GM23338 (cell line): ENCODE results near the gene PITPNC1. TPM values are rescaled to one million over a fixed set of nuclear protein-coding genes. Genes with fewer than 3 reads are reported as not detected.

Experiments
- ATAC-seq: fragments of 200-7000 bp; cut with Tn5 transposase; 3 replicates; pipeline ENCODE4 v1.9.1; 2020
- DNase-seq: peaks from one replicate; pipeline ENCODE4 v3.0.0-alpha.2; 2015; ENCODE audit warnings: low spot score
- H2AFZ ChIP-seq: fragments of 200-600 bp; sonication (generic); 2 replicates; pipeline ENCODE4 v1.8.0; 2016; ENCODE audit warnings: antibody characterized with exemption, mild to moderate bottlenecking, moderate library complexity
- H3F3A ChIP-seq: fragments of 200-600 bp; sonication (generic); replicated peaks from 2 replicates; pipeline ENCODE4 v1.8.0; 2017; ENCODE audit warnings: antibody characterized with exemption, mixed run types, low read depth
- H3K27ac ChIP-seq: fragments of 200-600 bp; sonication (generic); 2 replicates; pipeline ENCODE4 v1.6.1; 2016; ENCODE audit warnings: low read depth
- H3K27me3 ChIP-seq: fragments of 200-600 bp; sonication (generic); 2 replicates; pipeline ENCODE4 v1.8.0; 2016; ENCODE audit warnings: mild to moderate bottlenecking, mixed run types, moderate library complexity; ENCODE audit not compliant: insufficient read depth
- H3K36me3 ChIP-seq: fragments of 200-600 bp; sonication (generic); 2 replicates; pipeline ENCODE4 v1.8.0; 2016; ENCODE audit warnings: mild to moderate bottlenecking; ENCODE audit not compliant: insufficient read depth
- H3K4me1 ChIP-seq: fragments of 200-600 bp; sonication (generic); 2 replicates; pipeline ENCODE4 v1.8.0; 2016; ENCODE audit warnings: mild to moderate bottlenecking, moderate library complexity; ENCODE audit not compliant: insufficient read depth
- H3K4me2 ChIP-seq: fragments of 200-600 bp; sonication (generic); 2 replicates; pipeline ENCODE4 v1.7.1; 2017; ENCODE audit warnings: mixed run types
- H3K4me3 ChIP-seq: fragments of 200-600 bp; sonication (generic); 2 replicates; pipeline ENCODE4 v1.6.1; 2016; ENCODE audit warnings: mixed run types
- H3K79me2 ChIP-seq: fragments of 200-600 bp; sonication (generic); replicated peaks from 2 replicates; pipeline ENCODE4 v1.8.0; 2017; ENCODE audit warnings: mild to moderate bottlenecking; ENCODE audit not compliant: insufficient read depth
- H3K9me2 ChIP-seq: fragments of 200-600 bp; sonication (generic); 2 replicates; pipeline ENCODE4 v1.8.0; 2017; ENCODE audit not compliant: insufficient read depth
- H4K20me1 ChIP-seq: fragments of 200-600 bp; sonication (generic); replicated peaks from 2 replicates; pipeline ENCODE4 v1.8.0; 2017; ENCODE audit warnings: mild to moderate bottlenecking; ENCODE audit not compliant: insufficient read depth
- H3K27ac Mint-ChIP-seq: 2 replicates; pipeline ENCODE4 v1.8.0; 2020; ENCODE audit warnings: inconsistent platforms, mild to moderate bottlenecking, moderate library complexity, mixed read lengths
- H3K27me3 Mint-ChIP-seq: 3 replicates; pipeline ENCODE4 v1.8.0; 2022; ENCODE audit warnings: low read depth, mild to moderate bottlenecking, moderate library complexity, mixed read lengths, inconsistent platforms; ENCODE audit not compliant: insufficient read depth, poor library complexity
- H3K36me3 Mint-ChIP-seq: 3 replicates; pipeline ENCODE4 v1.8.0; 2021; ENCODE audit warnings: low read depth, mild to moderate bottlenecking, inconsistent platforms, moderate library complexity, mixed read lengths
- H3K4me1 Mint-ChIP-seq: 3 replicates; pipeline ENCODE4 v1.8.0; 2020; ENCODE audit warnings: mild to moderate bottlenecking, inconsistent platforms, mixed read lengths
- H3K4me3 Mint-ChIP-seq: 3 replicates; pipeline ENCODE4 v1.8.0; 2021; ENCODE audit warnings: moderate library complexity, mild to moderate bottlenecking, inconsistent platforms, mixed read lengths
- H3K9me3 Mint-ChIP-seq: 3 replicates; pipeline ENCODE4 v1.8.0; 2020; ENCODE audit warnings: moderate library complexity, mild to moderate bottlenecking, inconsistent platforms, mixed read lengths
- CTCF ChIP-seq, 2 experiments: fragments of 200-600 bp in 1 of 2; sonication (generic) in 1 of 2; conservative IDR thresholded peaks; 2 replicates each; pipeline versions ENCODE4 v1.5.1 to v1.6.1; 2016 to 2017; ENCODE audit warnings: antibody characterized with exemption in 2 of 2, low read depth in 2 of 2, mild to moderate bottlenecking in 2 of 2, moderate library complexity in 1 of 2
- NANOG ChIP-seq: IDR thresholded peaks from 2 replicates; pipeline ENCODE4 v1.6.1; 2016; ENCODE audit warnings: antibody characterized with exemption, borderline replicate concordance
- ZNF331 ChIP-seq: fragments of 250-450 bp; sonication (Bioruptor Pico); IDR thresholded peaks from 2 replicates; pipeline ENCODE4 v1.5.0; 2020; ENCODE audit warnings: low read depth, mild to moderate bottlenecking, moderate library complexity
- ZNF462 ChIP-seq: fragments of 250-450 bp; sonication (Bioruptor Pico); IDR thresholded peaks from 2 replicates; pipeline ENCODE4 v1.5.0; 2020; ENCODE audit warnings: mild to moderate bottlenecking, moderate library complexity
- polyA plus RNA-seq: library from polyadenylated mRNA; unstranded; fragments of >200 nt; fragmentation: Nextera tagmentation; extraction: Ambion mirVana; gene quantifications from 2 replicates; pipeline ENCODE4 v1.2.1, GENCODE V29; 2016
- total RNA-seq: library from RNA; depleted of rRNA; stranded (reverse); fragments of >200 nt; shearing (Covaris generic); gene quantifications from 2 replicates; pipeline ENCODE4 v1.2.3, GENCODE V29; 2014

The PITPNC1 gene
- total and polyA plus RNA-seq, 2 experiments from 2014 or later: 23.0 to 32.6 TPM

GRCh38 chr17:67575325-67575724 lies 198.2 kb downstream of the PITPNC1 start:
- Histone ChIP-seq H4K20me1 (no peaks in the 10 kb centered on the region), H3K4me2 (no peak overlapping the region), H3K79me2 (no peaks in the 10 kb centered on the region), H3K4me1 (peaks cover 10% of the 10 kb centered on the region), H3F3A (0 out of 2 replicates have a peak, but pooled peaks cover 3% of the 10 kb centered on the region), H3K4me3 (no peak overlapping the region), H3K9me2 (no peaks in the 10 kb centered on the region; the same call in 1 of the 2 replicates), H2AFZ (no peak overlapping the region), H3K36me3 (no peaks in the 10 kb centered on the region; the same call in 1 of the 2 replicates), H3K27me3 (no peaks in the 10 kb centered on the region), H3K27ac (no peak overlapping the region)
- ATAC-seq: no peak
- H3K4me3 Mint-ChIP-seq: no peak overlapping the region
- H3K4me1 Mint-ChIP-seq: peaks cover 15% of the 10 kb centered on the region
- H3K36me3 Mint-ChIP-seq: peaks cover 8% of the 10 kb centered on the region; the same call in 2 of the 3 replicates
- H3K27me3 Mint-ChIP-seq: peaks cover 6% of the 10 kb centered on the region
- TF ChIP-seq NANOG: no peak
- no peak for TF ChIP-seq ZNF331 (CRISPR knock-in tag)
- no peak for TF ChIP-seq ZNF462 (CRISPR knock-in tag)
- TF ChIP-seq CTCF (conservative IDR thresholded peaks at IDR 0.05; ENCODE audit: low read depth in 2 of 2): peak; percentile 14 to 35; a peak in 3 of 4 replicates
- no peak overlapping the region for H3K27ac Mint-ChIP-seq
- no peaks in the 10 kb centered on the region for H3K9me3 Mint-ChIP-seq
- no peak for DNase-seq
